A204.1 (cell line): Measurements from ENCODE around the gene ANTXR1.

Source experiments
- FAIRE-seq: peaks from 2 replicates; lab custom pipeline; 2012; peaks lifted over from hg19 to GRCh38; lab: Jason Lieb, UNC

ANTXR1 gene

DNA sequence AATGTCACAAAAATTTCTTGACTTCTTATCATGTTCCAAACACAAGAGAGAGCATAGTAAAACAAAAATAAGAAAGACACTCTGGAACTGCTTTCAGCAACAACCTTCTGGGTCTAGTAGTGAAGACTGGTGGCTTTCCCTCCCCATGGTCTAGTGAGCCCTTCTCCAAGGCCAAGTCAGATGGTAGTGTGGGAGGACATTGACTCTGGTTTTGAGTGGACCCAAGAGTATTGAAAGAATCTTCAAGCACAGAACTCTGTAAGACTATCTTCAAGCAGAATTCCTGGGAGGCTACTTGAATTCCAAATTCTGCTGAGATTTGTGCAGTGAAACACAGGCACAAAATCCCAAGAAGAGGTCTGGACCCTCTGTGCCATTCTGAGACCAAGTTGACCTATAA lies 21.1 kb downstream of the ANTXR1 start:
- FAIRE-seq, result no peak

DNA sequence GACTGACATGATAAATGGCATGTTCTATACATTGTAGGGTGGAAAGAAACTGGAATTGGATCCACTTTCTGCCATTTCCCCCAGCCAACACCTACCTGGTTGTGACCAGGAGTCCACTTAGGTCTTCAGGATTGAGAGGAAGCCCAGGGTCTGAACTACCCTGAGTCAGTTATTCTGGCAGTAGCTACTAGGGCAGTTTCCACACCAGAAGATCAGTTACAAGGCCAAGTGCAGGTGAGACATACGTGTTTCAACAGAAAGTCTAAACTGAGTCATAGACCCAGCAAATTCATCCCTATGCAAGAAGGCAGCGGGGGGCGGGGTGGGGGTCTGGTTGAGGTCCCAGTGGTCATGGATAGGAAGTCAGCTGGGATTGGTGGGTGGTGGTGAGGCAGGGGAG lies 21.9 kb downstream of the ANTXR1 start:
- FAIRE-seq, result no peak

DNA sequence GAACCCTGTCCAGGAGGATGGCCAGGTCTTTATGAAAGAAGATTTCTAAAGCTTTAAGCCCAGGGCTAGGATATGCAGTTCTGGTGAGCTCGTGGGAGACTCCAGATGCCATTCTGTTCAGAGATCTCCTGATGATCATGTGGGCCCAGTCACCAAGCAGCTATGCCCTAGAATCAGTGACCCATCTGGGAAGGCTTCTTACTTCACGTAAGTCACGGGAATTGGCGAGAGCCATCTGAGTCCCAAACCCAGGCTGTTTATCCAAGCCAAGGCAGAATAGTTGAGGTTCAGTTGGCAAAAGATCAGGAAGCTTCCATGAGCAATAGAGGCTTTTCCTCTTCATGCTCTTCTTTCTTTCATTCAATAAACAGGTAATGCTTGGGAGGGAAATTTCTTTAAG lies 23.9 kb downstream of the ANTXR1 start:
- no peak for FAIRE-seq

DNA sequence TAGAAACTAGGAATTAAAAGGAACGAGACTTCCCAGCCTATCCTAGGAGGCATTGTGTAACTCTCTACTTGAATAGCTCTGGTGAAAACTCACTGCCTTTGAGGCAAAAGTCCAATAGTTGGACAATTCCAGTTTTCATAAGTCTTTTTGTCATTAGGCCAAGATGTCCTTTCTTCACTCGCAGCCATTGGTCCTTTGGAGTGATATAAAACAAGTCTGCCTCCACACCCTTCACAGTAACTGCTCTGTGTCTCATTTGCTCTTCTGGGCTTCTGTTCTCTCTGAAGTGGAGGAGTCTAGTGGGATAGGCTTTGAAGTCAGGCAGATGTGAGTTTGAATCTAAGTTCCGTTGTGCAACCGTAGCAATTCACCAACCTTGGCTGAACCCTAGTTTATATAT lies 28.2 kb downstream of the ANTXR1 start:
- no peak for FAIRE-seq

DNA sequence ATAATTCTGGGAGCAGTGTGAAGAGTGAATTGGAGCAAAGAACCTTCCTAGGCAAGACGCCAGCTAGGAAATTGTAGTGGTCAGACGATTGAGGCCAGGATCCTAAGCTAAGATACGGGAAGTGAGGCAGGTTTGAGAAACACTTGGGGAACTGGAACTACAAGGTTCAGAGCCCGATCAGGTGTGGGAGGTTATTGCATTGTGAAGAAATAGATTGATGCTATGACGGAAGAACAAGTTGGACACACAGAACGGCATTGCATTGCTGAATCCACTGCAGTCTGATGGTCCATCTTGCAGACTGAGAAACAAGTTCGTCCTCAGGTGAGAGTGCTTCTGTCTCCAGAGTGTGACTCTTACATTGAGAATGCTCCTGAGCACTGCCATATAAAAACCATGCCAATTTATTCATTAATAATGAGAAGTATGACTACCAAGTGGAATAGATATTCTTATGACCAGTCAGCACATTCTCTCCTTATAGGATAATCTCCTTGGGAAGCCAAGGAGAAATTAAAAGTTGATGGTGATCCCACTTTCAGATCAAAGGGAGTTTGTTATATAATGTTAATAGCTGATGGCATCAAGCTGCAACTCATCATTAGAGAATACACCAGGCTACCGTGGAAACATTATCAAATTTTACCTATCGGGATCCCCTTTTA lies 30.9 kb downstream of the ANTXR1 start:
- no peak for FAIRE-seq

DNA sequence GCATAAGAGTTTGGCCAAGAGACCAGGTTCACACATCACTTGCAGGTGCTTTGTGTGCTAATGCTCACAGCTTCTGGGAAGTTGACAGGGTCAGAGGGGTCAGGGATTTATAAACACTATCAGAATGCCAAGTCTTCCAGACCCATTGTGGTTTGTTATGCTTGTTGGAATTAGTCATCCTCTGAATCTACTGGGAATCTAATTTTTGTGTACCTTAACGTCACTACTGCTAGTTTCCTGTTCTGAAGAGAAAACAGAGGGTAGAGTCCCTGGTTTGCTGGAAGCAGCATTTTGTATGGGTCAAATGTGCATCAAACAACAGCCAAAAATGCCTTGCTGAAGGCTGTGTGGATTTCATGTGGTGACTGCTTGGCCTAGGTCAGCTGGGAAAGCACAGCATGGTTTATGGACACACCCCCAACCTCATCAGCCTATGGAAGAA lies 33.3 kb downstream of the ANTXR1 start:
- FAIRE-seq, result no peak

DNA sequence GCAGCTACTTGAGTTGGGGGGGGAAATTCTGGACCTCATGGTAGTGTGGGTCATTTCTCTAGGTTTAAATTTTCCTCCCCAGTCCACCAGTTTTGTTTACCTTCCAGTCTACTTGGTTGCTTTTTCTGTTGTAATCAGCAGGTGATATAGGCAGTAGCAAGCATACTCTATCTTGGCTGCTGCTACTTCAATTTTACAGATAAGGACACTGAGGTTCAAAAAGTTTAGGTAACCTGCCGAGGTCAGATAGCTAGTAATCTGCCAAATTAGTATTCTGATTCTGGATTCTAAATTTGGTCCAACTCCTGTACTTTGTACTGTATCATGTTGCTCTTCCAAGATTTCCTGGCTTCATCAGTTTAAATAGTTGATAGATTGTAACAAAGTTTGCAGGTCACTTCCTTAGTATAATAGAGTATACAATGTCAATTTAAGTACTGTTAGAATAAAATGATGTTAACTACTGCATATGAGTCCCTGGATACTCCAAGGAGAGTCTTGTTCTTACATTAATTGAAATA lies 34.7 kb downstream of the ANTXR1 start:
- no peak for FAIRE-seq

DNA sequence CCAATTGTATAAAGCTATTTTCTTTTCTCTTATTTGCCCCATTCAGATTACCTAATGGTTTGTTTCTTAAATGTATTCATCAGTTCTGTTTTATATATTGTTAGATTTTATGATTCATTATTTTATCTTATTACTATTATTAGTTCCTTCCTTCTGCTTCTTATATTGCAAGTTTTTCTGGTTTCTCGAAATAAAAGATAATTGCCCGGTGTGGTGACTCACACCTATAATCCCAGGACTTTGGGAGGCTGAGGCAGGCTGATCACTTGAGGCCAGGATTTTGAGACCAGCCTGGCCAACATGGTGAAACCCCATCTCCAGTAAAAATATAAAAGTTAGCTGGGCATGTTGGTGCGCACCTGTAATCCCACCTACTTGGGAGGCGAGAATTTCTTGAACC lies 37.8 kb downstream of the ANTXR1 start:
- FAIRE-seq, result no peak

DNA sequence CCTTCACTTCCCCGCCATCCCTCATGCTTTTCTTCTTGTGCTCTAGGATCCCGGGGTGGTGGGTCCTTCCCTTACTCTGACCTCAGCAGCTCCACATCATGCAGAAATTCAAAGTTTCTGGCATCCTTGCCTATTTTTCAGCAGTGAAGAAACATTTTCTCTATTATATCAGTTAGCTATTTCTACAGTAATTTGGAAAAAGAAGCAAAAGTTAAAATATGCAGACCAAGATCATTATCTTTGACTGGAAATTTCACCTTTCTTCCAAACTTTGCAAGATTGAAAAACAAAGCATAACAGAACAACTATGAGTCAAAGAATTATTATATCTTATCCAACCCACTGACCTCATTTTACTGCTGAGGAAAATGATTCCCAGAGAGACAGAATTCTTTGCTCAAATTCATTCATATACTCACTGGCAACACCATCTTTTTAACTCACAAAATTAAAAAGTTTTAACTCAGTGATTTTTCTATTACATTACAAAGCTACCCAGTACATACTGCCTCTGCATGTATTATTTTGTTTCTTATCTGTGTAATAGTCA lies 40.5 kb downstream of the ANTXR1 start:
- FAIRE-seq, result no peak

DNA sequence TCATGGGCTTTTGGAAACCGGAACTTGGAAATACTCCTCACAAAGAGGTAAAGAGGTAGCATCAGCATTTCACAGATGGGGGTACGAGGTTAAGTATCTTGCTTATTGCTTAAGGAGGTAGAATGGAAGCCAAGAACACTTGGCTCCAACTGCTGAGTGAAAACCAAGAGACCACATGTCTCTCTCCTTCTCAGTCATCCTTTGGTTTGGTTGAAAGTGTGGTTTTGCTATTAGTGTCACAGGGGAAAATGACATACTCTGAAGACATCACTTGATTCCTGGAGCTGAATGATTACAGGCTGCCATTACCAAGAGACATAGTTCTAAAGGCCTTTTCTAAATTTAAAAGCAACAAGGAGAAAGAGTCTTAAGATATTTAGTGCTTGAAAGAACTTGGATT lies 41.5 kb downstream of the ANTXR1 start:
- no peak for FAIRE-seq

DNA sequence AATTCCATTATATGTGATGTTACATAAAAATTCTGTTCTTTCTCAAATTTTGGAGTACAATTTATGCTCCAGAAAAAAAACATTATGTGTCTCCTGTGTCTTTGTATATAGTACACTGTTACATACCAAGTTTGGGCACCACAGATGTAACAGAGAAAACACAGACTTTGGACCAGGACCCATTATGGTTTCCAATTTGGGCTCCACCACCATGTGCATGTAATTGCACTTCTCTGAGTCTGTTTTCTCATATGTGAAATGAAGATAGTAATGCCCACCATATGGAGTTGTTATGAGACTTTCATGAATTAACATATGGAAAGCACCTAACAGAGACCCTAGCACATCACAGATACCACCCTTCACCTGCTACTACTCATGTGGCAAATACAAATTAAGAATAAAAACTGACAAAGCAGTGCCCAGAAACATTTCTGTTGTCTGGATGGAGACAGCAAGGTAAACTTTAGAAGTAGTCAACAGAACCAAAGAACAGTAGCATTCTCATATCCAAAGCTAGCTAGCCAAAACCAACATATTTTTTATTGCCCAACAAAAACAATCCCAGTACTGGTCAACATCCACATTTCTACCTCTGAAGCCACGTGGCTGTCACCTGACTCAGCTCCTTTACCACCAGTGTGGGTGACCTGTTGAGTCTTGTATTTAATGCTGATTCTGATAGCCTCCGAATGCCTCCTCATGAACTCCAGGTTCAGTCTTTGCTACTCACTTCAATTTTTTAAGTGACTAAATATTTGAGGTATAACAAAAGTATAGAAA lies 42.9 kb downstream of the ANTXR1 start:
- no peak for FAIRE-seq

DNA sequence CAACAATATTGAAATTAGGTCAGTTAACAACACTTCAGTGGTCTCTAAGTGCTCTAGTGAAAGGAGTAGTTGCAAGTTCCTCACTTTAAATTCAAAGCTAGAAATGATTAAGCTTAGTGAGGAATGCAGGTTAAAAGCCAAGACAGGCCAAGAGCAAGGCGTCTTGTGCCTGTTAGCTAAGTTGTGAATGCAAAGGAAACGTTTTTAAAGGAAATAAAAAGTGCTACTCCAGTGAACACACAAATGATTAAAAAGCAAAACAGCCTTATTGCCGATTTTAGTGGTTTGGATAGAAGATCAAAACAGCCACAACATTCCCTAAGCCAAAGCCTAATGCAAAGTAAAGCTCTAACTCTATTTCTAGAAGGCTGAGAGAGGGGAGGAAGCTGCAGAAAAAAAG lies 44.7 kb downstream of the ANTXR1 start:
- FAIRE-seq, result no peak

DNA sequence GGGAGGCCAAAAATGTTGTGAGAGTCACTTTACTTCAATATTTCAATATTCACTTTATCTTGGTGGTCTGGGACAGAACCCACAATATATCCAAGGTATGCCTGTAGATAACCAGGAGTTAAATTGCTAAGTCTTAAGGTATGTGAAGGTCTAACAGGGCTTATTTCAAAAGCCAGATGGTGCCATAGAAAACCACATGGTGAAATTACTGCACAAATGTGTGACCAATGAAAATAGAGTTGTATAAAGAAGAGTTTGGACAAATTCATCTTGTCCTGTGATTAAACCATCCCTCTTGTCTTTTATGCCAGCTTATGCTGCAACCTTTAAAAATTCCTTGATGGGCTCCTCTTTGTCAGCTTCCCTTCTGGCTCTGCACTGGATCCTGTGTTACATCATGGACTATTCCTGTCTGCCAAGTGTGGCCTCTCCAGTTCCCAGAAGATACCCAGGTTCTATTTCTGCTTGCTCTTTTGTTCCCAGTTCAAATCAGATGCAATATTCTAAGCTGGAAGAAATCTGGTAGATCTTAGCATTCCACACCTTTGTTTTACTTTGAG lies 46.8 kb downstream of the ANTXR1 start:
- FAIRE-seq, result no peak

DNA sequence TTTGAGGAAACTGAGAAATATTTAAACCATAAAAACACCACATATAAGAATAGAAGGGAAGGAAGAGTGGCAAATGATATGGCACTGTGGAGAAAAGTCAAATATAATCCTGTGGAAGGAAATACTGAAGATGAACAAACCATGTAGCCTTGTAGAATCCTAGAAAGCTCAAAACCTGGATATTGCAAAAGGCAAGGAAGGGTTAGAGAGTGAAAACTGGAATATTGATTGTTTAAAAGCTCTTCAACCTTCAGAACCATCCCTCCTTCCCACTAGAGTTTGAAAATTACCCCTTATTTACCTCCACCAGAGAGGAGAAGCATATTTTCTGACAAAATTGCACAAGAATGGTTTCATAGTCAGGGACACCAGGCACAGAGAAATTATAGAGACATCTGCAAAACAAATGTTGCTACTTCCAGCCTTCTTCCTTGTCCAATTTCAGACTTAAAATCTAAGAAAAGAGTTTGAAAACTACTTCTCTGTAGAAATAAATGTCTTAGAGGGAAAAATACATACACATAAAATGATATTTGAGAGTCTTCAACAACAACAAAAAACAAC lies 48.0 kb downstream of the ANTXR1 start:
- no peak for FAIRE-seq

DNA sequence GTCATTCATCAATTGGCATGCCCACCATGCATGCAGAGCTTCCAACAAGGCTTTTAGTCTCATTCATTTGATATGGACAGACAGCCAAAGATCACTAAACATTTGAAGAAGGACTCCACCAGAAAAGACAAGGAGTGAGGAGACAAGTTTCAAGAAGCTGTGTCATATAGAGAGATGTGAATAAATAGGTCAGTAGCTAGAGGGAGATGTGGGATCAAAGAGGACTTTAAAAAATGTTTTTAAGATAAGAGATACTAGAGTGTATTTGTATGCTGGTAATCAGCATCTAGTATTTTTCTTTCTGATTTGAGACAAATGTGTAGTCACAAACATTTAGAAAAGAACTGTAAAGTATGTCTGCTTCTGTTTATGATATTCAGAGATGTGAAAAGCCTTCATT lies 48.5 kb downstream of the ANTXR1 start:
- FAIRE-seq, result no peak

DNA sequence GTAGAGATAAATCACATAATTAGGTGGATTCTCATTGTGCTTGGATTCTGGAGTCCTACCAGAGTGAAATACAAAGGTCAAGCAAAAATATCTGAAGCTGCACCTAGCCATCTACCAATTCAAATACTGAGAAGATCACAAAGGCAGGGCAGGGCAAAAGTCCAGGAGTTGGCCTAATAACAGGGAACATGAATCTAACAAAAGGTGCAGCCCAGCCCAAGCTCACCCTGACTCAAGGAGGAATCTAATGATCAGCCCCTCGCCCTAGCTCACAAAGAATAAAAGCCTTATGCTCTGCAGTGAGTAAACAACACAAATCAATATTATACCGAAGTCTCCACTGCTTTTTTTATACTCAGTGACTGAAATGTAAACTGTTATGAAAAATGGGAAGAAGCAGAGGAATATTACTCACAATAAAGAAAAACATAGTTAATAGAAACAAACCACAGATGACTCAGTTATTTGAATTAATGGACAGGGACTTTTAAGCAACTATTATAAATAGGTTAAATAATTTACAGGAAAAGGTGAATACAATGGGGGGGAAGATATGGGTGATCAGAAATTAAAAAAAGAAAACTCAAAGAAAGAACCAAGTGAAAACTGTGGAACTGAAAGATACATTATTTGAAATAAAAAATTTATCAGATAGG lies 49.5 kb downstream of the ANTXR1 start:
- no peak for FAIRE-seq

DNA sequence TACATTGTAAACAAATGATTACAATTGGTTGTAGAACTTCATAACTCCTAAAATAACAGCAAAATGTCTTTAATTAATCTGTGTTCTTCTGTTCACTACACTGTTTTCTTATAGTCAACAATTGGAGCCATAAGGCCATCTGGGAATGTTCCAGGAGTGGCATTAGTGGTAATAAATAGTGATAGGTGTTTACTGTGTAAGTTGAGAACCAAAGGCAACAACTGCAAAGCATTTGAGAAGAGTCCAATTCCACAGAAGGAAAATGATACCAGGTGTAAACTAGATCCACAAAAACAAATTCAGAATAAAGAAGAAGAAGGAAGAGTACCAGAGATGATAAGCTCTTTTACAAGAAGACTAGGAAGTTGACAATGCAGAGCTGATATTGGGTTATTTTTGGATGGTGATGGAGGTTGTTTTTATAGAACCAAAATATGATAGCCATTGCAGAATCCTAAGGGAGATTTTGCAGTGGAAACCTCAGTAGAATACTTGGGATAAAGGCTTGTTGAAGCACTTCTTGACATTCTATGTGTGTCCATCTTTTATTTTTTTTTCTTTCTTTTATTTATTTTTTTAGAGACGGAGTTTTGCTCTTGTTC lies 52.9 kb downstream of the ANTXR1 start:
- no peak for FAIRE-seq

DNA sequence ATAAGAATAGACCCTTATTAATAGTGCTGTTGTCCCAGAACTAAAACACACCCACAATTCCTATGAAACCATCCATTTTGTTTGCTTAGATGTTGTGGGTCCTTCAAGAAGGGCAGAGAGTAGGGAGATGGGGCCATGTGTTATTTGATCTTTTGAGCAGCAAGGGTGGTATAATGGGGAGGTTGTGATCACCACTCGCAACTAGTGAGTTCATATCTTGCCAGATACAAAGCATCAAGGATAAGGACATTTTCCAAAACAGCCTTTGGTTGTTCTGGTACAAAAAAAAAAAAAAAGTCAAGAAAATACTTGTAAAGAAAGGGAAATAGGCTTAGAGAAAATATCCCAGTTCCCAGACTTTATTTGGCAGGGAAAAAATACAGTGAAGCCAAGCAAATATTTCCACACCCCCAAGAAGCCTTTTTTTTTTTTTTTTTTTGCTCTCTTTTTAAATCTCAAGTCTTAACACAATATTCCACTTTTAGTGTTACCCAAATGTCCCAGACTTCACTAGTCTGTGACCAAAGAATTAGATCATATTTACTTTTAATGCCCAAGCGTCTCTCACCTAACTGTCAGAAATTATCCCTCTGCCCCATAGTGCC lies 54.1 kb downstream of the ANTXR1 start:
- no peak for FAIRE-seq

DNA sequence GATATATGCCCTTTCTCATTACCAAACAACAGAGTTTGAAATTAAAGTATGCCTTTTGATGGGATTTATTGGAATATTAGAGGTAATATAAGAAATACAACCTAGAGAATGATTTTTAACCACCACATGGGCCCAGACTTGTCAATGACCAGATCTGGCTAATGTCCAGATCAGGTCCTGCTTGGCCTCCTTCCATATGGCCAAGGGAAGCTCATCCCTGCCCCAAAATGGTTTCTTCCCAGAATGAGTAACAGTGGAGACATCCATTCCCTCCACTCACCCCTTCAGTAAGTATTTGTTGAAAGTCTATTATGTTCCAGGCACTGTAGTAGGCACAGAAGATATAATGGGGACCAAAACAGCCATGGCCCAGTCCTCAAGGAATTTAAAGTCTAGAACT lies 54.9 kb downstream of the ANTXR1 start:
- FAIRE-seq, result no peak

DNA sequence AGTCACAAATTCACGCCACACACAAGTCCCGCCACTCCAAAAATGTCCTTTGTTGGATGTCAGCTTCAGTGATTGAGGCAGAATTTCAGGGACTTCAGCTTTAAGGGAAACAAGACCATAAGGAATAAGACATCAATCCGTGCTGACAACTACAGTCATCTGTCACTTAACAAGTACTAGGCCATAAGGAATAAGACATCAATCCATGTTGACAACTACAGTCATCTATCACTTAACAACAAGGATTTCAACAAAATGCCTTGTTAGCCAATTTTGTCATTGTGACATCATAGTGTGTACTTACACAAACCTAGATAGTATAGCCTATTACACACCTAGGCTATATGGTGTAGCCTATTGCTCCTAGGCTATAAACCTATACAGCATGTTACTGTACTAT lies 58.0 kb downstream of the ANTXR1 start:
- no peak for FAIRE-seq

DNA sequence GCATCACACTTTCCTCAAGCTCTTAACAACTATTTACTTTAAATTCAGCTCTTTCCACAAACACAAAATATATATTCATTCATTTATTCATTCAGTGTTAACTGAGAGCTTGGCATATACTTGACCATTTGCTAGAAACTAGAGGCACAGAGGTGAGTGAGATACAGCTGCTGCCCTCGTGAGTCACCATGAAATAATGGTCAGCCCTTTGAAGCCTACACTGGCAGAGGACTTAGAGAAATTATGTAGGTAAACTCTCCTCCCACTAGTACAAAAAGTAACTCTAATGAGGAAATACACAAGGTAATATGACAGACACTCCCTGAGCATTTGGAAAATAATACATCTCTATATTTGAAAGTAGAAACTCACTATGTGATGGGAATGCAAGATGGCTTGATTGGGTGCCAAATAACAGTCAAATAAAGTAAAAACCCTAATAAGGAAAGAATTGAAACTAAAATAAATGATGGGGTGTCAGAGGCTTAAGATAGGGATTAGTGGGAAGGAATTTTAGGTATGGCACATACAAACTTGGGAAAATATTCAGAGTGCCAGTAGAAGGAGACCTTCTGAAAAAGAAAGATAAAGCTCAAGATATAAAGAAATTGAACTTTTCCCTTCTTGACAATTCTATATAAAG lies 61.1 kb downstream of the ANTXR1 start:
- FAIRE-seq, result no peak
